GM19238 (cell line): ENCODE data around the gene GAA.
"Not testable (repeated sequence)": the region's sequence is repeated elsewhere in the genome, so short reads cannot be mapped to it uniquely, and the experiment has no call there.

ENCODE experiments used
- DNase-seq: peaks from one replicate; pipeline ENCODE4 v3.0.0; 2011; ENCODE audit warnings: low spot score; ENCODE audit not compliant: insufficient read length

The GAA gene

DNA sequence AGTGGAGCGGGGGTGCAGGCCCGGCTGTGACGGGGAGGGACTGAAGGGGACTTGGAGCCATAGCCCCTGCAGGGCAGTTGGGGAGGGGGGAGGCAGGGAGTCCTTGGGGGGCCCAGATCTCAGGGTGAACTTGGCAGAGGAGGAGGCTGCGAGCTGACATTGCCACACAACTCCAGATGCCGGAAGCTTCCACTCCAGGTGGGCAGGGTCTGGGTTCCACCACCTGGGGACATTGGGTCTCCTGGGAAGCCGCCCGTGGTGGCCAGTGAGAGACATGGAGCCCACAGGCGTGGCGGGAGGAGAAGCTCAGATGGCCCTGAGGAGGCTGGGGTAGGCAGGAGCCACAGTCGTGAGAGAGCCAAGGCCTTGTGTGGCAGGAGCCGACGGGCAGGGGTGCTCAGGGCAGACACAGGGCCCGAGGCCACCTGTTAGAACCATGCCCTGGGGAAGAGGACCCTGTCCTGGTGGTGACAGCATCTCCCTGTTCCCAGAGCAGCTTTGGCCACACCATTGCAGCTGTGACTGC, 18.2 kb upstream of the GAA start:
- DNase-seq: no peak

- DNase-seq: no peak
Observed at GRCh38 chr17:80084773-80085172, 16.6 kb upstream of the GAA start.

DNA sequence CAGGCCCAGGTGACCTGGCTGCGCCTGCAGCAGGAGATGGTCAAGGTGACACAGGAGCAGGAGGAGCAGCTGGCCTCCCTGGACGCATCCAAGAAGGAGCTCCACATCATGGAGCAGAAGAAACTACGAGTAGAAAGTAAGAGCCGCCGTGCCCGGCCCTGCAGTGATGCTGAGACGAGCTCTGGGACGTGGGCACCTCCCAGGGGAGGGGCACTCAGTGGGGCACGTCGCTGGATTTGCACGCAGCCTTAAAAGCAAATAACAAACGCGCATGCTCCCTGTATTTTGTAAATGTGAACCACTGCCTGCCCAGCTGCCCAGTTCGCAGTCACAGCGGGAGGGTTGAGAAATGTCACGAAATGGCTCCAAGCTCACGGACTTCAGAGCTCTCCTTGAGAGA, 15.3 kb upstream of the GAA start:
- DNase-seq: no peak

- no peak for DNase-seq
Observed at GRCh38 chr17:80086616-80087015, 14.8 kb upstream of the GAA start.

GRCh38 chr17:80087346-80088265, 13.8 kb upstream of the GAA start:
- DNase-seq: no peak

DNA sequence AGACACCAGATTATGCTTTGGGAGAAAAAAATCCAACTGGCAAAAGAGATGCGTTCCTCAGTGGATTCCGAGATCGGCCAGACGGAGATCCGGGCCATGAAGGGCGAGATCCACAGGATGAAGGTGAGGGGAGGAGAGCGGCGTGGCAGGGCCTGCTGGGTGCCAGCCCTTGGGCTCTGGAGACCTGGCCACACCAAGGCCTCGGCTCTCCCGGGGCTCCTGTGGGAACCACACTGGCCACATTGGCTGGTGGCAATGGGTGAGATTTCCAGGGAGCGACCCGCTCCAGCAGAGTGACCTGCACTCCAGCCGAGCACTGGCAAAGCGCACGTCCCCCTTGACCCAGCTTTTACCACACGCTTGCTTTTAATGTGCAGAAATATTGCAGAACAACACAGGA, 11.6 kb upstream of the GAA start:
- no peak for DNase-seq

DNA sequence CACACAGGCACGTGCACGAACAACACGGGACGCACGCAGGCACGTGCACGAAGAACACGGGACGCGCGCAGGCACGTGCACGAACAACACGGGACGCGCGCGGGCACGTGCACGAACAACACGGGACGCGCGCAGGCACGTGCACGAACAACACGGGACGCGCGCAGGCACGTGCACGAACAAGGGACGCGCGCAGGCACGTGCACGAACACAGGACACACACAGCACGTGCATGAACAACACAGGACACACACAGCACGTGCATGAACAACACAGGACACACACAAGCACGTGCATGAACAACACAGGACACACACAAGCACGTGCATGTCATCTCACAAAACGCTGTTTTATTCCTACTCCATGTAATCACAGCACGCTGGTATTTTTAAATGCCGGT, 11.2 kb upstream of the GAA start:
- DNase-seq: not testable (repeated sequence)

GRCh38 chr17:80091376-80091775, 10.0 kb upstream of the GAA start:
- DNase-seq: no peak

- no peak for DNase-seq
Observed at GRCh38 chr17:80092959-80093358, 8.4 kb upstream of the GAA start.

DNA sequence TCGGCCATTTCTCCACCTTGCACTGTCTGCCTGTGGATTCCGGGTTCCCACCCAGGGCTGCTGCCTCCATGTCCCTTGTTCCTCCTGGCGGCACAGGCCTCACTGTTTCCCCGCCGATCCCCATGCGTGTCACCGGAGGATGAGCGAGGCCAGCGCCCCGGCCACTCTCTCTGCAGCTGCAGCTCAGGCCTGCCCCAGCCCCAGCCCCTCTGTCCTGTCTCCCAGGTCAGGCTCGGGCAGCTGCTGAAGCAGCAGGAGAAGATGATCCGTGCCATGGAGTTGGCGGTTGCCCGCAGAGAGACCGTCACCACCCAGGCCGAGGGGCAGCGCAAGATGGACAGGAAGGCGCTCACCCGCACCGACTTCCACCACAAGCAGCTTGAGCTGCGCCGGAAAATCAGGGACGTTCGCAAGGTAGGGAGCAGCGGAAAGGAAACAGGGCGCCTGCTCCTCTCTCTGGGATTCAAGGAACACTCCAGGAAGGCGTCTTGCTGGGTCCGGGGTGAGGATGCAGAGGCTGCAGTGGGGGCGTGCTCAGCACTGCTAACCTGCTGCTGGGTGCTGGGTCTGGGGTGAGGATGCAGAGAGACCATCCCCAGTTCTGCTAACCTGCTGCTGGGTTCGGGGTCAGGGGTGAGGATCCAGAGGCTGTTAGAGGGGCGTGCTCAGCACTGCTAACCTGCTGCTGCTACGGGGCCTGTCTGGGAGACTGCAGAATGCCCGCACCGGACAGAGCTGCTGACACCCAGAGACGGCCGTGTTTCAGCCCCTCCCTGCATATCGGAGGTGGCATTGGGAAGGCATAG, 6.1 kb upstream of the GAA start:
- no peak for DNase-seq

GRCh38 chr17:80095844-80096475, 5.4 kb upstream of the GAA start:
- DNase-seq: no peak

DNA sequence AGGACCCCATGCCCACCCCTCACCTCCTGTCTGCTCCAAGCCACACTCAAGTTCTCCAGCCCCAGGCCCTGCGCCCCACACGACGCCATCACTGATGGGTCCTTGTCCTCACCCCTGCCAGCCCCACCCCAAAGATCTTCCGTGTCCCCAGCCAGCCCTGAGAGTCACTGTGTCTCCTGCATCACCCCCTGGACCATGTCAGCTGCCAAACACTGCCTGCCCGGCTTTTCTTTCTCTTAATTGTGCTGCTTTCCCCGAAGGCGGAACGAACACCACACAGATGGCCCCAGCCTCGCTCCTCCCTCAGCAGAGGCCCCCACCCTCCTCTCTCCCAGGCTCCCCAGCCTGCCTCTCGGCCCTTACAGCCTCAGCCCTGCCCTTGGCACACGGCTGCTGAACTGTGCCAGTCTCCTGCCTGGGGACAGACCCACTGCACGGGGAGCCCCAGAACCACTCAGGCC, 4.8 kb upstream of the GAA start:
- DNase-seq: no peak

- DNase-seq: no peak
Observed at GRCh38 chr17:80097127-80097621, 4.2 kb upstream of the GAA start.

DNA sequence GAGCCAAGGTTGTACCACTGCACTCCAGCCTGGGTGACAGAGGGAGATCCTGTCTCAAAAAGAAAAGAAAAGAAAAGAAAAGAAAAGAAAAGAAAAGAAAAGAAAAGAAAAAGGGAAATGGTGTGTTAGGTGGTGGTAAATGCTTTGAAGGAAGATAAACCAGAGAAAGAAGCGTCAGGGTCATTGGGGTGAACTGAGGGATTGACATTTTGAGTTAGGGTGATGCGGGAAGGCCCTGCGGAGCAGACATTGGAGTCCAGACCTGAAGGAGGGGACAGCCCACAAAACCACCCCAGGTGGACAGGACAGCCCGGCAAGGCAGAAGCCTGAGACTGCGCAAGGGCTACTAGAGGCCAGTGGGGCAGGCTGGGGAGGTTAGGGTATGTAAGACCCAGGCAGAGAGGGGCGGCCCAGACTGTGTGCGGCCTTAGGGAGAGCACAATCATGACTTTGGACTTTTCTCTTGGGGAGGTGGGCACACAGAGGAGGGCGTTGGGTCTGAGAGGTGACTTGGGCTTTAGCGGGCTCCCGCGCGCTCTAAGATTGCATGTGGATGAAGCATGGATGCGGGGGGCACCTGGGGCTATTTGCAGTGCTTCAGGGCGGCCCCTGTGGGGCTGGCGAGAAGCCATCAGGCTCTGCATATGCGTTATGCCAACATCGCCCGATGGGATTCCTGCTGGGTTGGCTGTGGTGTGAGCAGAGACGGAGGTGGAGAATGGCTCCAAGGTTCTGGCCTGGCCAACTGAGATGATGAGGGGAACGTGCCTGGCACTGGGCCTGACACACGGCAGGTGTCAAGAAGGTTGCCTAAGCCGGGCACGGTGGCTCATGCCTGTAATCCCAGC, 3.3 kb upstream of the GAA start:
- DNase-seq: no peak

DNA sequence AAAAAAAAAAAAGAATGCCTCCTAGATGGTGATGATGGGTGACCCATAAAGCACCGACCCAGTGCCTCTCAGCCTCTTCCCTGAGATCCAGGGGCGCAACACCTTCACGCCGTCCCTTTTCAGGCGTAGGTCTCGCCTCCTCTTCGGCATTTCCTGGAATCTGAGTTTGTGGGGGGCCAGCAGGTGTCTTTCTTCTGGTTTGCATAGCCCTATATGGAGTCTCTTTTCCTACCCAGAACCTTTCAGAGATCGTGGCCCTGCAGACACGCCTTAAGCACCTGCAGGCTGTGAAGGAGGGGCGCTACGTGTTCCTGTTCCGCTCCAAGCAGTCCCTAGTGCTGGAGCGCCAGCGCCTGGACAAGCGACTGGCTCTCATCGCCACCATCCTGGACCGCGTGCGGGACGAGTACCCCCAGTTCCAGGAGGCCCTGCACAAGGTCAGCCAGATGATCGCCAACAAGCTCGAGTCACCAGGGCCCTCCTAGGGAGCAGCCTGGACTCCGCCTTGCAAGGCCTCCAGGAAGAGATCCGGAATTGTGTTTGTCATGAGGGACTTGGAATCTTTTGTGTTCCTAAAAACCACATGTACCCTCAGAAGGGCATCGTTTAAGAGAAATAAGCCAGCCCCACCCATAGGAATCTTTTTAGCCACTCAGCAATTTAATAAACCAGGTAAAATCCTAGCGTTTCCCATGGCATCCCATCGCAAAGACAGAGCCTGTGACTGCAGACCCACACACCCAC, 1.9 kb upstream of the GAA start:
- DNase-seq: no peak

DNA sequence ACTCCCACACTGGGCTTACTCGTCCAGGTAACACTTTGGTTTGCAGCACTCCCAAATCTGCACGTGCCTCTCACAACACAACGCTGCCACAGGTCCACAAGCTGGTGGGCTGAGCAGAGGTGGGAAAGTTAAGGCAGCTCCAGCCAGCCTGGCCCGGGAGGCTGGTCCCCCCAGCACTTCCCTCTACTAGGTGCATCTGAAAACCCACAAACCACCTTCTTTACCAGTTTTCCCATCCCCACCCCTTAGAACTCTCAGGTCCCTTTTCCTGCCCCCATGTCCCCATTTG, 1.4 kb upstream of the GAA start:
- DNase-seq: no peak

GRCh38 chr17:80101946-80102663, 724 bp downstream of the GAA start:
- peak; percentile 39 for DNase-seq

GRCh38 chr17:80102664-80103448, 1.5 kb downstream of the GAA start:
- no peak for DNase-seq
